H9 (cell line): ENCODE measurements around the gene ANKRD35. TPM values are rescaled to one million over a fixed set of nuclear protein-coding genes. Genes with fewer than 3 reads are reported as not detected.
"Not testable (repeated sequence)": the region's sequence is repeated elsewhere in the genome, so short reads cannot be mapped to it uniquely, and the experiment has no call there.

Experiments used
- DNase-seq: peaks from one replicate; pipeline ENCODE4 v3.0.0-alpha.2; 2017
- H2AFZ ChIP-seq: one replicate; pipeline ENCODE4 v1.6.1; 2013; ENCODE audit warnings: mild to moderate bottlenecking, low read length, control low read depth, moderate library complexity
- H2AK5ac ChIP-seq: 2 replicates; pipeline ENCODE4 v1.6.1; 2013; ENCODE audit warnings: low read length, control low read depth, mixed read lengths; ENCODE audit not compliant: insufficient read length
- H2BK120ac ChIP-seq: one replicate; pipeline ENCODE4 v1.6.1; 2013; ENCODE audit warnings: low read depth, mild to moderate bottlenecking, low read length, control low read depth, inconsistent platforms; ENCODE audit not compliant: poor library complexity, severe bottlenecking
- H2BK12ac ChIP-seq: 2 replicates; pipeline ENCODE4 v1.6.1; 2013; ENCODE audit warnings: low read length, control low read depth, mixed read lengths, low read depth; ENCODE audit not compliant: insufficient read length
- H2BK15ac ChIP-seq: 2 replicates; pipeline ENCODE4 v1.6.1; 2013; ENCODE audit warnings: low read depth, low read length, control low read depth
- H2BK20ac ChIP-seq: one replicate; pipeline ENCODE4 v1.6.1; 2013; ENCODE audit warnings: low read depth, mild to moderate bottlenecking, low read length, control low read depth, inconsistent platforms; ENCODE audit not compliant: poor library complexity, severe bottlenecking
- H2BK5ac ChIP-seq: 2 replicates; pipeline ENCODE4 v1.6.1; 2013; ENCODE audit warnings: low read length, control low read depth, mixed read lengths; ENCODE audit not compliant: insufficient read length
- H3K14ac ChIP-seq: 2 replicates; pipeline ENCODE4 v1.6.1; 2013; ENCODE audit warnings: low read length, control low read depth; ENCODE audit not compliant: insufficient read depth
- H3K18ac ChIP-seq: 2 replicates; pipeline ENCODE4 v1.6.1; 2013; ENCODE audit warnings: low read depth, mild to moderate bottlenecking, mixed read lengths, low read length, control low read depth; ENCODE audit not compliant: insufficient read length
- H3K23ac ChIP-seq: 2 replicates; pipeline ENCODE4 v1.6.1; 2013; ENCODE audit warnings: low read length, control low read depth, mixed read lengths, low read depth; ENCODE audit not compliant: insufficient read length
- H3K23me2 ChIP-seq: 2 replicates; pipeline ENCODE4 v1.6.1; 2013; ENCODE audit warnings: low read depth, mild to moderate bottlenecking, mixed read lengths, low read length, control low read depth; ENCODE audit not compliant: insufficient read length, poor library complexity, severe bottlenecking
- H3K27ac ChIP-seq: 2 replicates; pipeline ENCODE4 v1.5.1; 2013; ENCODE audit warnings: low read length, control low read depth, mixed read lengths, low read depth; ENCODE audit not compliant: insufficient read length
- H3K27me3 ChIP-seq: 2 replicates; pipeline ENCODE4 v1.6.1; 2013; ENCODE audit warnings: low read length, control low read depth, inconsistent platforms; ENCODE audit not compliant: insufficient read depth
- H3K4ac ChIP-seq: 2 replicates; pipeline ENCODE4 v1.6.1; 2013; ENCODE audit warnings: low read depth, mild to moderate bottlenecking, control low read depth, inconsistent platforms, low read length, moderate library complexity
- H3K4me1 ChIP-seq: 2 replicates; pipeline ENCODE4 v1.6.1; 2013; ENCODE audit warnings: low read length, control low read depth, inconsistent platforms; ENCODE audit not compliant: insufficient read depth
- H3K4me2 ChIP-seq: 2 replicates; pipeline ENCODE4 v1.6.1; 2013; ENCODE audit warnings: low read length, control low read depth, mixed read lengths; ENCODE audit not compliant: insufficient read length, insufficient read depth
- H3K56ac ChIP-seq: 2 replicates; pipeline ENCODE4 v1.6.1; 2013; ENCODE audit warnings: low read depth, mild to moderate bottlenecking, mixed read lengths, low read length, control low read depth; ENCODE audit not compliant: insufficient read length
- H3K79me1 ChIP-seq: 2 replicates; pipeline ENCODE4 v1.6.1; 2013; ENCODE audit warnings: low read depth, mild to moderate bottlenecking, moderate library complexity, low read length, control low read depth, inconsistent platforms; ENCODE audit not compliant: insufficient read depth, poor library complexity, severe bottlenecking
- H3K79me2 ChIP-seq: 2 replicates; pipeline ENCODE4 v1.6.1; 2013; ENCODE audit warnings: low read length, control low read depth, inconsistent platforms; ENCODE audit not compliant: insufficient read depth
- H3K9ac ChIP-seq: 2 replicates; pipeline ENCODE4 v1.6.1; 2013; ENCODE audit warnings: low read length, control low read depth, mixed read lengths; ENCODE audit not compliant: insufficient read length; ENCODE audit errors: extremely low read depth
- H3K9me3 ChIP-seq: one replicate; pipeline ENCODE4 v1.6.1; 2013; ENCODE audit warnings: low read depth, low read length, inconsistent platforms; ENCODE audit not compliant: control insufficient read depth
- H3T11ph ChIP-seq: one replicate; pipeline ENCODE4 v1.6.1; 2013; ENCODE audit warnings: mild to moderate bottlenecking, low read length, control low read depth, inconsistent platforms
- H4K20me1 ChIP-seq: one replicate; pipeline ENCODE4 v1.6.1; 2013; ENCODE audit not compliant: control insufficient read depth, insufficient read length, insufficient read depth
- H4K5ac ChIP-seq: 2 replicates; pipeline ENCODE4 v1.6.1; 2013; ENCODE audit warnings: low read depth, mild to moderate bottlenecking, mixed read lengths, low read length, control low read depth; ENCODE audit not compliant: insufficient read length
- H4K8ac ChIP-seq: replicated peaks from 2 replicates; pipeline ENCODE4 v1.6.1; 2013; ENCODE audit warnings: low read length, control low read depth, mixed read lengths, low read depth; ENCODE audit not compliant: insufficient read length
- H4K91ac ChIP-seq: 2 replicates; pipeline ENCODE4 v1.6.1; 2013; ENCODE audit warnings: low read depth, mild to moderate bottlenecking, moderate library complexity, mixed read lengths, low read length, control low read depth; ENCODE audit not compliant: insufficient read length
- H3K27ac Mint-ChIP-seq, 3 experiments: 2 replicates in 2 of 3; 3 replicates in 1 of 3; pipeline ENCODE4 v1.8.0; 2020 to 2021; ENCODE audit warnings: mixed read lengths in 3 of 3, mild to moderate bottlenecking in 1 of 3, moderate library complexity in 1 of 3
- H3K27me3 Mint-ChIP-seq: 2 replicates; pipeline ENCODE4 v1.8.0; 2021; ENCODE audit warnings: low read depth, mild to moderate bottlenecking, moderate library complexity, mixed read lengths
- H3K36me3 Mint-ChIP-seq, 3 experiments: 2 replicates in 2 of 3; 3 replicates in 1 of 3; pipeline ENCODE4 v1.8.0; 2020 to 2021; ENCODE audit warnings: low read depth in 3 of 3, mixed read lengths in 3 of 3; ENCODE audit not compliant: insufficient read depth in 1 of 3
- H3K4me1 Mint-ChIP-seq, 2 experiments: 2 replicates each; pipeline ENCODE4 v1.8.0; 2020; ENCODE audit warnings: mixed read lengths in 2 of 2
- H3K4me3 Mint-ChIP-seq, 2 experiments: 2 replicates in 1 of 2; 3 replicates in 1 of 2; pipeline ENCODE4 v1.8.0; 2020 to 2021; ENCODE audit warnings: mild to moderate bottlenecking in 2 of 2, mixed read lengths in 2 of 2, moderate library complexity in 1 of 2
- H3K9me3 Mint-ChIP-seq, 2 experiments: 2 replicates in 1 of 2; 3 replicates in 1 of 2; pipeline ENCODE4 v1.8.0; 2020; ENCODE audit warnings: mild to moderate bottlenecking in 2 of 2, mixed read lengths in 2 of 2, moderate library complexity in 1 of 2
- WGBS: extraction: QIAGEN DNeasy Blood & Tissue Kit; methylation state at CpG from one replicate; pipeline ENCODE4 v1.1.7; 2013; ENCODE audit warnings: missing lambda C conversion rate, low lambda C conversion rate, mixed read lengths; ENCODE audit not compliant: insufficient read length; ENCODE audit errors: extremely low coverage; 5-methylcytosine and 5-hydroxymethylcytosine counted together
- total RNA-seq: library from RNA; stranded (reverse); gene quantifications from 2 replicates; pipeline ENCODE4 v1.2.1, GENCODE V29; 2021
- TF ChIP-seq, protein P1 (sequence below): fragments of 200-600 bp; sonication (generic); conservative IDR thresholded peaks from 3 replicates; pipeline ENCODE4 v1.8.0; 2021; ENCODE audit warnings: antibody characterized with exemption, mild to moderate bottlenecking

The ANKRD35 gene
- total RNA-seq, 1 experiment from 2014 or later, result 0.28 TPM

GRCh38 chr1:145932522-145933009 is 46.9 kb upstream of the ANKRD35 start:
- Mint-ChIP-seq H3K4me1 (peaks cover 23 to 31% of the 10 kb centered on the region in 2 experiments), H3K4me3 (peak overlapping the region in 1 of 2 experiments; percentile 23; a peak in 2 of 5 replicates), H3K27ac (peak overlapping the region; percentile 65 to 92 (median 90); a peak in 5 of 7 replicates)
- TF ChIP-seq, protein P1, sequence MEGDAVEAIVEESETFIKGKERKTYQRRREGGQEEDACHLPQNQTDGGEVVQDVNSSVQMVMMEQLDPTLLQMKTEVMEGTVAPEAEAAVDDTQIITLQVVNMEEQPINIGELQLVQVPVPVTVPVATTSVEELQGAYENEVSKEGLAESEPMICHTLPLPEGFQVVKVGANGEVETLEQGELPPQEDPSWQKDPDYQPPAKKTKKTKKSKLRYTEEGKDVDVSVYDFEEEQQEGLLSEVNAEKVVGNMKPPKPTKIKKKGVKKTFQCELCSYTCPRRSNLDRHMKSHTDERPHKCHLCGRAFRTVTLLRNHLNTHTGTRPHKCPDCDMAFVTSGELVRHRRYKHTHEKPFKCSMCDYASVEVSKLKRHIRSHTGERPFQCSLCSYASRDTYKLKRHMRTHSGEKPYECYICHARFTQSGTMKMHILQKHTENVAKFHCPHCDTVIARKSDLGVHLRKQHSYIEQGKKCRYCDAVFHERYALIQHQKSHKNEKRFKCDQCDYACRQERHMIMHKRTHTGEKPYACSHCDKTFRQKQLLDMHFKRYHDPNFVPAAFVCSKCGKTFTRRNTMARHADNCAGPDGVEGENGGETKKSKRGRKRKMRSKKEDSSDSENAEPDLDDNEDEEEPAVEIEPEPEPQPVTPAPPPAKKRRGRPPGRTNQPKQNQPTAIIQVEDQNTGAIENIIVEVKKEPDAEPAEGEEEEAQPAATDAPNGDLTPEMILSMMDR, result peak; percentile 28; the same call in 1 of the 3 replicates
- not testable (repeated sequence) for H3K27me3 Mint-ChIP-seq, H3K14ac ChIP-seq, H2BK12ac ChIP-seq, H2AFZ ChIP-seq, H3K27me3 ChIP-seq, H4K20me1 ChIP-seq, H3K9me3 ChIP-seq, H2BK20ac ChIP-seq, H3T11ph ChIP-seq, H4K8ac ChIP-seq, H3K36me3 Mint-ChIP-seq, H3K79me2 ChIP-seq, H3K18ac ChIP-seq, H2BK15ac ChIP-seq, H3K9ac ChIP-seq, H3K79me1 ChIP-seq, H2BK5ac ChIP-seq, H3K23ac ChIP-seq, DNase-seq, H3K56ac ChIP-seq, H3K27ac ChIP-seq, H3K4me2 ChIP-seq, H3K23me2 ChIP-seq, H3K4ac ChIP-seq, H2AK5ac ChIP-seq, H4K91ac ChIP-seq, H3K9me3 Mint-ChIP-seq, H2BK120ac ChIP-seq, H3K4me1 ChIP-seq
- WGBS, result no CpG with 5 or more reads among the region's 9 CpGs
- peak overlapping the region; percentile 63 for H4K5ac ChIP-seq
